Left ventricle myocardium inferior (tissue), 1 donor: ENCODE results near the gene BPIFB3. TPM values are rescaled to one million over a fixed set of nuclear protein-coding genes. Genes with fewer than 3 reads are reported as not detected.

Experiments used
- DNase-seq: peaks from one replicate; pipeline ENCODE4 v3.0.0-alpha.2; 2020
- H3K27ac ChIP-seq: fragments of 200-600 bp; replicated peaks from 2 replicates; pipeline ENCODE4 v1.8.0; 2021
- H3K27me3 ChIP-seq: fragments of 200-600 bp; 2 replicates; pipeline ENCODE4 v1.8.0; 2021; ENCODE audit warnings: low read depth
- H3K36me3 ChIP-seq: fragments of 200-600 bp; 2 replicates; pipeline ENCODE4 v1.8.0; 2021
- H3K4me1 ChIP-seq: fragments of 200-600 bp; 2 replicates; pipeline ENCODE4 v1.8.0; 2021
- H3K4me3 ChIP-seq: fragments of 200-600 bp; 2 replicates; pipeline ENCODE4 v1.8.0; 2021; ENCODE audit warnings: mild to moderate bottlenecking, moderate library complexity
- H3K9me3 ChIP-seq: fragments of 200-600 bp; replicated peaks from 2 replicates; pipeline ENCODE4 v1.8.0; 2021
- intact Hi-C: fragments of 100-400 bp; cut with micrococcal nuclease; formaldehyde crosslinking; loops from one replicate; pipeline ENCODE4 v1.11.0; 2022
- total RNA-seq: library from RNA; stranded (reverse); fragmentation: NEBNext Ultra II Directional; extraction: Animal tissue kit (Norgen Biotek cat#: 25700); gene quantifications from one replicate; pipeline ENCODE4 v1.2.1, GENCODE V29; 2021
- TF ChIP-seq, protein P1 (sequence below): fragments of 200-600 bp; IDR thresholded peaks from 2 replicates; pipeline ENCODE4 v1.8.0; 2021; ENCODE audit warnings: antibody characterized with exemption, mild to moderate bottlenecking, borderline replicate concordance
- donor health status: DM: no; HTN: yes; CAD: no; lungs with severe emphysema.

Gene BPIFB3
- total RNA-seq, 1 donor from 2014 or later, result not detected

- no peak for DNase-seq
- TF ChIP-seq, protein P1, sequence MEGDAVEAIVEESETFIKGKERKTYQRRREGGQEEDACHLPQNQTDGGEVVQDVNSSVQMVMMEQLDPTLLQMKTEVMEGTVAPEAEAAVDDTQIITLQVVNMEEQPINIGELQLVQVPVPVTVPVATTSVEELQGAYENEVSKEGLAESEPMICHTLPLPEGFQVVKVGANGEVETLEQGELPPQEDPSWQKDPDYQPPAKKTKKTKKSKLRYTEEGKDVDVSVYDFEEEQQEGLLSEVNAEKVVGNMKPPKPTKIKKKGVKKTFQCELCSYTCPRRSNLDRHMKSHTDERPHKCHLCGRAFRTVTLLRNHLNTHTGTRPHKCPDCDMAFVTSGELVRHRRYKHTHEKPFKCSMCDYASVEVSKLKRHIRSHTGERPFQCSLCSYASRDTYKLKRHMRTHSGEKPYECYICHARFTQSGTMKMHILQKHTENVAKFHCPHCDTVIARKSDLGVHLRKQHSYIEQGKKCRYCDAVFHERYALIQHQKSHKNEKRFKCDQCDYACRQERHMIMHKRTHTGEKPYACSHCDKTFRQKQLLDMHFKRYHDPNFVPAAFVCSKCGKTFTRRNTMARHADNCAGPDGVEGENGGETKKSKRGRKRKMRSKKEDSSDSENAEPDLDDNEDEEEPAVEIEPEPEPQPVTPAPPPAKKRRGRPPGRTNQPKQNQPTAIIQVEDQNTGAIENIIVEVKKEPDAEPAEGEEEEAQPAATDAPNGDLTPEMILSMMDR, result no peak
- Histone ChIP-seq H3K4me3 (no peak overlapping the region), H3K36me3 (no peaks in the 10 kb centered on the region), H3K9me3 (no peaks in the 10 kb centered on the region), H3K27me3 (peaks cover 13% of the 10 kb centered on the region), H3K27ac (no peak overlapping the region), H3K4me1 (no peaks in the 10 kb centered on the region)
- intact Hi-C loops, result no loop called here
Measured at GRCh38 chr20:33020278-33021161, 33.2 kb upstream of the BPIFB3 start.

DNA sequence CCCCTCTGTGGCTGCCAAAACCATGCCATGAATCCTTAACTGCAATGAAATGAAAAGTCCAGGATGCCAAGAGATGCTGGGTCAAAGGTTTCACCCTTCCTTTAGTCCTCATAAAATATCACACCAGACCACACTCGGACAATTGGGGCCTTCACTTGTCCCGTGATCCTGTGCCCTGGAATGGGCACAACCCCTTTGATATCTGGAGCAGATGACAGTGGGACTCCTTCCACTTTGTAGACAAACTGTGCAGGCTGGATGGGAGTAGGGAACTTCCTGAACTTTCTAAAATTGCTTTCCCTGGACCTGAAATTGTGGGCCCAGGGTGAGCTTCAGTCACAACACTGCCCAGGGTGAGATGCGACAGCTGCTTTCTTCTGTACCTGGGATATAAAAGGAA is 31.8 kb upstream of the BPIFB3 start:
- no peak overlapping the region for H3K4me3 ChIP-seq
- no peak for DNase-seq
- no peaks in the 10 kb centered on the region for H3K4me1 ChIP-seq
- TF ChIP-seq, protein P1, result no peak
- no peaks in the 10 kb centered on the region for H3K27me3 ChIP-seq
- H3K9me3 ChIP-seq, result no peaks in the 10 kb centered on the region
- no peak overlapping the region for H3K27ac ChIP-seq
- no peaks in the 10 kb centered on the region for H3K36me3 ChIP-seq
- intact Hi-C loops, result no loop called here

- no peak overlapping the region for H3K27ac ChIP-seq
- DNase-seq, result no peak
- TF ChIP-seq, protein P1, result no peak
- H3K9me3 ChIP-seq, result no peaks in the 10 kb centered on the region
- intact Hi-C loops, result no loop called here
- no peak overlapping the region for H3K4me3 ChIP-seq
- H3K36me3 ChIP-seq, result no peaks in the 10 kb centered on the region
- H3K27me3 ChIP-seq, result peaks cover 4% of the 10 kb centered on the region
- no peaks in the 10 kb centered on the region for H3K4me1 ChIP-seq
Measured at GRCh38 chr20:33022289-33022688, 31.4 kb upstream of the BPIFB3 start.

- H3K27ac ChIP-seq, result no peak overlapping the region
- H3K4me1 ChIP-seq, result no peaks in the 10 kb centered on the region
- H3K4me3 ChIP-seq, result no peak overlapping the region
- H3K27me3 ChIP-seq, result peaks cover 9% of the 10 kb centered on the region
- H3K9me3 ChIP-seq, result no peaks in the 10 kb centered on the region
- TF ChIP-seq, protein P1, result no peak
- no peaks in the 10 kb centered on the region for H3K36me3 ChIP-seq
- intact Hi-C loops, result no loop called here
- no peak for DNase-seq
Measured at GRCh38 chr20:33022694-33023438, 30.8 kb upstream of the BPIFB3 start.

- Histone ChIP-seq H3K27ac (no peak overlapping the region), H3K4me3 (no peak overlapping the region), H3K27me3 (peaks cover 17% of the 10 kb centered on the region), H3K36me3 (no peaks in the 10 kb centered on the region), H3K4me1 (no peaks in the 10 kb centered on the region), H3K9me3 (no peaks in the 10 kb centered on the region)
- intact Hi-C loops, result no loop called here
- no peak for DNase-seq
- TF ChIP-seq, protein P1, result no peak
Measured at GRCh38 chr20:33023439-33024242, 30.1 kb upstream of the BPIFB3 start.
